ENCODE data around the gene SLC22A1.

The SLC22A1 gene

GRCh38 chr6:160121558-160121957 is at the start of gene SLC22A1:
Gene SLC22A1, plus strand, starts transcription at chr6:160121815. Its CDS starts 121 bp downstream, at chr6:160121936.
- Mint-ChIP-seq H3K4me1 (ENCODE audit: low read depth) (no peaks in the 10 kb centered on the region), H3K27ac (no peak within 1 kb of the TSS), H3K9me3 (peaks cover 4% of the 10 kb centered on the region), H3K36me3 (ENCODE audit: low read depth) (peaks cover 23% of the 10 kb centered on the region), H3K4me3 (no peak within 1 kb of the TSS), H3K27me3 (no peaks in the 10 kb centered on the region)

DNA sequence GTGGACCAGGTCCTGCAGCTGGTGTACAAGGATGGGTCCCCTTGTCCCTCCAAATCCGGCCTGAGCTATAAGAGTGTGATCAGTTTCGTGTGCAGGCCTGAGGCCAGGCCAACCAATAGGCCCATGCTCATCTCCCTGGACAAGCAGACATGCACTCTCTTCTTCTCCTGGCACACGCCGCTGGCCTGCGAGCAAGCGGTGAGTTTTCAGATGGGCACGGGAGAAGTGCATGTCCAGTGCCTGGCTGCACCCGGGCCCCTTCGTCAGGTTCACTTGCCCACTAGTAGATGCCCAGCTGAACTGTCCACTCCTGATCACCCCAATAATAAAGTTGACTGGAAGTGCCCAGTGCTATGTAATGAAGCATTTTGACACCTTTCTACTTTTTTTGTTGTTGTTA is 48.3 kb upstream of the SLC22A1 start:
- H3K36me3 Mint-ChIP-seq (ENCODE audit: low read depth) = peaks cover 88% of the 10 kb centered on the region
- H3K4me3 Mint-ChIP-seq = no peak overlapping the region
- H3K27me3 Mint-ChIP-seq = no peaks in the 10 kb centered on the region
- peaks cover 23% of the 10 kb centered on the region for H3K4me1 Mint-ChIP-seq (ENCODE audit: low read depth)
- H3K9me3 Mint-ChIP-seq = no peaks in the 10 kb centered on the region
- peak overlapping the region; percentile 14 for H3K27ac Mint-ChIP-seq

- Mint-ChIP-seq H3K9me3 (no peaks in the 10 kb centered on the region), H3K4me3 (no peak overlapping the region), H3K27ac (no peak overlapping the region), H3K27me3 (no peaks in the 10 kb centered on the region), H3K4me1 (ENCODE audit: low read depth) (no peaks in the 10 kb centered on the region), H3K36me3 (ENCODE audit: low read depth) (peaks cover 85% of the 10 kb centered on the region)
Measured at GRCh38 chr6:160076009-160076408, 45.6 kb upstream of the SLC22A1 start.

DNA sequence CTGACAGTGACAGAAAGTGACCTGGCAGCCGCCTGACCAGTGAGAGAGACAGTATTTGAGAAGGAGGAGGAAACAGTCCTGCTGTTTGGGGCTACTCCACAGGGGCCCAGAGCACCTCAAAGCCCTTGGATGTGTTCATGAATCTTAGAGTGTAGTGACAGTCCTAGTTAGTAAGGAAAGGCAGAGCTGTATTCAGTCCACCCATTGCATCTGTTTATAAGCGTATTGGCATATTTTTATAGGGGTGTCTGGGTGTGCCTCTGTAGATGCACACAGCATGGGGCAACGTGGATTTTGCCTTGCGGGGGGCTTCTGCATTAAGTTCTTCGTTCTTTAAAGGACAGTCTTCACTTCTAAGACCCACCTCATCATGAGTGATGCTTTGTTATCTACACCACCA is 44.6 kb upstream of the SLC22A1 start:
- Mint-ChIP-seq H3K27me3 (no peaks in the 10 kb centered on the region), H3K4me1 (ENCODE audit: low read depth) (no peaks in the 10 kb centered on the region), H3K27ac (no peak overlapping the region), H3K4me3 (no peak overlapping the region), H3K9me3 (no peaks in the 10 kb centered on the region), H3K36me3 (ENCODE audit: low read depth) (peaks cover 84% of the 10 kb centered on the region)

GRCh38 chr6:160077526-160077925 is 44.1 kb upstream of the SLC22A1 start:
- Mint-ChIP-seq H3K36me3 (ENCODE audit: low read depth) (peaks cover 82% of the 10 kb centered on the region), H3K4me3 (no peak overlapping the region), H3K4me1 (ENCODE audit: low read depth) (no peaks in the 10 kb centered on the region), H3K27me3 (no peaks in the 10 kb centered on the region), H3K9me3 (no peaks in the 10 kb centered on the region), H3K27ac (no peak overlapping the region)

DNA sequence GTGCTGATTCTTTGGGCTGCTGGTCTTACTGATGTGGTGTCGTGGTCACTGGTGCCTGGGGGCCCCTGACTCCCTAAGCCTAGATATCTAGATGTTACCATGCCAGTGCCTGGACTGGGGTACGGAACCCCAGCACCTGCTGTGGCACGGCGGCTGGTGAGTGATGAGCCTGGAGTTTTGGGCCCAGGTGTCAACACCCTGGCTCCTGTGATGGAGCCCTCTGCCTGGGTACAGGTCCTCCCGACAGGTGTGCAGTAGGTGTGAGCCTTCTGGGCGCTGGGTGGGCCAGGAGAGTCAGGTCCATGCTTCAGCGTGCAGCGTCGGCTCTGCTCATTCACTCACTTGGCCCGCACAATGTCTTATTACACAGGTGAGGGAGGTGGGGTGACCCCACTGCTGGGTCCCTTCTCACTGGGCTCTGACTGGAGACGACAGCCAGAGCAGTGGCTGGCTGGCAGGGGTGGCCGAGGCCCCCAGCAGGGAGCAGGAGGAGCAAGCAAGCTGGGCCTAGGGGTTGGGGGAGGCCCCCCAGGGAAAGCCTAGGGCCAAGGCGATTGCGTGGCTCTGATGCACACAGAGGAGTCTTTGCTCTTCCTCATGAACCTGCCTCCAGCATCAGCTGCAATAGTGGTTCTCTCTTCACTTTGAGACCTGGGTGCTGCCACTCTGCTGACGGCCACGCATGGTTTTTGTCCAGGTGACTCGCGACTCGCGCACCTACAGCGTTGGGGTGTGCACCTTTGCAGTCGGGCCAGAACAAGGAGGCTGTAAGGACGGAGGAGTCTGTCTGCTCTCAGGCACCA is 42.5 kb upstream of the SLC22A1 start:
- peaks cover 81% of the 10 kb centered on the region for H3K36me3 Mint-ChIP-seq (ENCODE audit: low read depth)
- peaks cover 5% of the 10 kb centered on the region for H3K4me1 Mint-ChIP-seq (ENCODE audit: low read depth)
- no peaks in the 10 kb centered on the region for H3K9me3 Mint-ChIP-seq
- H3K27ac Mint-ChIP-seq = no peak overlapping the region
- no peak overlapping the region for H3K4me3 Mint-ChIP-seq
- no peaks in the 10 kb centered on the region for H3K27me3 Mint-ChIP-seq

GRCh38 chr6:160079686-160080043 is 42.0 kb upstream of the SLC22A1 start:
- Mint-ChIP-seq H3K4me1 (ENCODE audit: low read depth) (peaks cover 7% of the 10 kb centered on the region), H3K27ac (no peak overlapping the region), H3K27me3 (no peaks in the 10 kb centered on the region), H3K4me3 (no peak overlapping the region), H3K9me3 (no peaks in the 10 kb centered on the region), H3K36me3 (ENCODE audit: low read depth) (peaks cover 79% of the 10 kb centered on the region)

DNA sequence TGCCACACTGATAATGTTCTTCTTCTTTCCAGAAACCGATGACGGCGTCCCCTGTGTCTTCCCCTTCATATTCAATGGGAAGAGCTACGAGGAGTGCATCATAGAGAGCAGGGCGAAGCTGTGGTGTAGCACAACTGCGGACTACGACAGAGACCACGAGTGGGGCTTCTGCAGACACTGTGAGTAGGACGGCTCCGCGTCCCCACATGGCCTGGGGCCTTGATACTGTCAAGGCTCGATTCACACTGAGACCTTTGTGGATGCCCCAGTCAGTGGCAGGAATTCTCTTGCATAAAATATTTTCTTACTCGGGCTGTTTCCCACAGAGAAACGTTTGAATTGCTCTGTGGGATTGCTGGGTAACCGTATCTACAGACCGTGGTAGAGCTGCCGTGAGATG is 41.5 kb upstream of the SLC22A1 start:
- H3K36me3 Mint-ChIP-seq (ENCODE audit: low read depth) = peaks cover 79% of the 10 kb centered on the region
- no peak overlapping the region for H3K4me3 Mint-ChIP-seq
- H3K9me3 Mint-ChIP-seq = no peaks in the 10 kb centered on the region
- peaks cover 9% of the 10 kb centered on the region for H3K4me1 Mint-ChIP-seq (ENCODE audit: low read depth)
- H3K27me3 Mint-ChIP-seq = no peaks in the 10 kb centered on the region
- H3K27ac Mint-ChIP-seq = no peak overlapping the region

- H3K27me3 Mint-ChIP-seq = no peaks in the 10 kb centered on the region
- H3K36me3 Mint-ChIP-seq (ENCODE audit: low read depth) = peaks cover 86% of the 10 kb centered on the region
- no peak overlapping the region for H3K4me3 Mint-ChIP-seq
- H3K4me1 Mint-ChIP-seq (ENCODE audit: low read depth) = peaks cover 21% of the 10 kb centered on the region
- H3K9me3 Mint-ChIP-seq = no peaks in the 10 kb centered on the region
- peak overlapping the region; percentile 2 for H3K27ac Mint-ChIP-seq
Measured at GRCh38 chr6:160081398-160081797, 40.2 kb upstream of the SLC22A1 start.

DNA sequence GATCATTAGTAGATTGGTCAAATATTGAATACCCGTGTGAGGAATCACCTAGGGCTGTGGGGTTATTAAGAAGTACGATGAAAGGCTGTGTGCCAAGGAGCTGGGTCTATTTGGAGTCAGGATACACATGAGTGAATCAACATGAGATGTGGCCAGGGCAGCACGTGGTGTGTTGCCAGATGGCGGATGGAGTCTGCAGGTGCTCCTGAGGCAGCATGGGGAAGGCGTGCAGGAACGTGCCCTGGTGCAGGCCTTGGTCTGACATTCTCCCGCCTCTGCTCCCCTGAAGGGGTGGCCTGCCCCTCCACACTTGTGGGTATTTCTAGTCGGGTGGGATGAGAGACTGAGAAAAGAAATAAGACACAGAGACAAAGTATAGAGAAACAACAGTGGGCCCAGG is 39.0 kb upstream of the SLC22A1 start:
- no peak overlapping the region for H3K27ac Mint-ChIP-seq
- no peak overlapping the region for H3K4me3 Mint-ChIP-seq
- H3K9me3 Mint-ChIP-seq = no peaks in the 10 kb centered on the region
- H3K27me3 Mint-ChIP-seq = no peaks in the 10 kb centered on the region
- peaks cover 30% of the 10 kb centered on the region for H3K4me1 Mint-ChIP-seq (ENCODE audit: low read depth)
- H3K36me3 Mint-ChIP-seq (ENCODE audit: low read depth) = peaks cover 85% of the 10 kb centered on the region

GRCh38 chr6:160084198-160084776 is 37.3 kb upstream of the SLC22A1 start:
- no peaks in the 10 kb centered on the region for H3K27me3 Mint-ChIP-seq
- H3K36me3 Mint-ChIP-seq (ENCODE audit: low read depth) = peaks cover 84% of the 10 kb centered on the region
- peaks cover 30% of the 10 kb centered on the region for H3K4me1 Mint-ChIP-seq (ENCODE audit: low read depth)
- no peaks in the 10 kb centered on the region for H3K9me3 Mint-ChIP-seq
- no peak overlapping the region for H3K27ac Mint-ChIP-seq
- H3K4me3 Mint-ChIP-seq = no peak overlapping the region

DNA sequence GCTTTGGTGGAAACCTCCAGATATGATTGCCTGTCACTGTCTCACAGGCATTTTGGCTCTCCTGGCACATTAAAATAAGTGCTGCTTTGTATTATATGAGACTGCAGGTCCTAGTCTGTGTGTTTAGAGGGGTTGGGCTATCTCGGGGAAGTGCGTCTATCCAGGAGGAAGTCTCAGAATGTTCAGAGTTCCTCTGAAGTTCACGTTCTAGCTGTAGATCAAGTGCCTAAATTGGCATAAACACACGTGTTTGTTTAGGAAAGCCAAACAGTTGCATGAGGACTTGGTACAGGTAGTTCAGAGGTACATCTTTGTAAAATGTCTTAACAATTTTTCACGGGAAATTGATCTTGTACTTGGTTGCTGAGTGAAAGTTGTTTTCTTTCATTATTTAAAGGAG is 36.4 kb upstream of the SLC22A1 start:
- no peaks in the 10 kb centered on the region for H3K9me3 Mint-ChIP-seq
- H3K27me3 Mint-ChIP-seq = no peaks in the 10 kb centered on the region
- H3K4me1 Mint-ChIP-seq (ENCODE audit: low read depth) = peaks cover 30% of the 10 kb centered on the region
- H3K27ac Mint-ChIP-seq = peak overlapping the region; percentile 43
- peaks cover 84% of the 10 kb centered on the region for H3K36me3 Mint-ChIP-seq (ENCODE audit: low read depth)
- no peak overlapping the region for H3K4me3 Mint-ChIP-seq

DNA sequence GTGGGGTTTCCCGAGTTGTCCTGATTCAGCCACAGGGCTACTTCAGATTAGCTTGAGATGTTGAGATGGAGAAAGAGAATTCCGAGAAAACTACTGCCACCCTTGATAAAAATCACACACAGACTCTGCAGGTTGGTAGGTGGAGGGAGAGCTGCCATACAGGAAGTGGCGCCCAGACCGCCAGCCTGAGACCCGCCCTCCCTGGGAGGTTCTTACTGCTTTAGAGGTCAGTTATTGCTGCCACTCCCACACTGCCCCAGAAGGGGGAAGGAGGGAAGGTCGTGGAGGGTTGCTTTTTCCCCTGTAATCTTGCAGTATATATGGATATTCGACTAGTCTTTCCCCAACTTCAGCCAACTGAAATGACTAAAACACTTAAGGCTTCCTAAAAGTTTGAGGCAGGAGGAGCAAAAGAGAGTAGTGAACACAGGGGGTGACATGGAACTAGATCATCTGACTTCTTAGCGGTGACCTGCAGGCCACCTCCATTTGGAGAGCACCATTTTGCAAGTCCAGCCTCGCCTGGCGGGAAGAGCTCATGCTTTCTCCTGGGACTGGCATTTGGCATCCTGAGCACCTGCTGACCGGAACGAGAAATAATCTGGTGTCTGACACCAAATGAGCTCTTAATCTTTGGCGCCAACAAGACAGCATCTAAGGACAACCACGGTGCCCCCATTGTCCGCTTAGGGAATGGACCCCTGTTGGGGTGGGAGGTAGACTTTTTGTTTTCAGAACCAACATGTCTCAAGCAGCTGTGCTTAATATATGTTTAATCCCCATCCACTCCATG is 35.7 kb upstream of the SLC22A1 start:
- H3K27ac Mint-ChIP-seq = peak overlapping the region; percentile 43
- no peaks in the 10 kb centered on the region for H3K9me3 Mint-ChIP-seq
- peaks cover 83% of the 10 kb centered on the region for H3K36me3 Mint-ChIP-seq (ENCODE audit: low read depth)
- H3K4me1 Mint-ChIP-seq (ENCODE audit: low read depth) = peaks cover 30% of the 10 kb centered on the region
- no peaks in the 10 kb centered on the region for H3K27me3 Mint-ChIP-seq
- H3K4me3 Mint-ChIP-seq = no peak overlapping the region

DNA sequence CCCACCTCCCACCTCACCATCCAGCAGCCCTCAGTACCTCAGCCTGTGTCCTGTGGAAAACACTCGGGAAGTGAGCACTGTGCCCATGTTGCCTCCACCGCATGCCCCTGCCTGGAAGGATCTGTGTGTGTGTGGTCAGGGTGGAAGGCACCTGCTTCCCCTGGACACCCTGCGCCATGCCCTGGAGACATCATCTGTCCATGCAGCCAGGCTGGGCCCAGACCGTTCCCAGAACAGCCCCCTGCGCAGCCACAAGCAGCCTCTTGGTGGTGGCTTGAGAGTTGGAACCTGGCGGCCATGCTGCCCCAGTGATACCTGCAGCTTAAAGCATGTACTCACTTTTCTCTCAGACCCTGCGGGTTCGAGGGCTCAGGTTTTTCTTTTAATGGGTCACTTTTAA is 34.9 kb upstream of the SLC22A1 start:
- Mint-ChIP-seq H3K4me1 (ENCODE audit: low read depth) (peaks cover 30% of the 10 kb centered on the region), H3K9me3 (no peaks in the 10 kb centered on the region), H3K27ac (no peak overlapping the region), H3K27me3 (no peaks in the 10 kb centered on the region), H3K36me3 (ENCODE audit: low read depth) (peaks cover 80% of the 10 kb centered on the region), H3K4me3 (no peak overlapping the region)

DNA sequence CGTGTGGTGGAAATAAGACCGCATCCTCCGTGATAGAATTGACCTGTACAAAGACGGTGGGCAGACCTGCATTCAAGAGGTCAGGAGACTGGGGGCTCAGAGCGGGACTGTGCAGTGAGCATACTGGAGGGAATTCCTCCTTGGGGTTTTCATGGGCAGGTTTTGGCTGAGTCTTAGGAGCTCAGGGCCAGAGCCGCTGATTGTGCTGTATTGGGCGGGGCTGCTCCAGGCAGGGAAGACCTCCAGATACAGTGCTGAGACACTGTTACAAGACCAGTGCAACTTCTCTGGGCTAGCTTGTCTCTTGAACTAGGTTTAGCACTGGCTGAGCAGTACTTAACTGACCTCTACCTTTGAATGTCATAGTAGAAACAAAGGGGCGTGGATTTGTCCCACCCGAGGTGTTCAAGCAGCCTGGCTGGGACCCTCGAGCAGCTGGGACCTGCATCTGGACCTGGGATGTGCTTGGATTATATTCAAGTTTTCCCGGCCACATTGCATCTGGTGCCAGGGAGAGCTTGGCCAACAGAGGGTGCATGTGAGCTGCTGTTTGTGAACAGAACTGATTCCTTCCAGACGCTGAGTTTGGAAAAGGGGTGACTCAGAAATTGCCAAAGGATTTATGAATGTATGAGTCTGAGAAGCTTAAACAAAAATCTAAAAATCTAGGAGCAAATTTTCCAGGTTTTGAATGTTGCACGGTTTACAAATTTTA is 33.4 kb upstream of the SLC22A1 start:
- Mint-ChIP-seq H3K9me3 (no peaks in the 10 kb centered on the region), H3K4me1 (ENCODE audit: low read depth) (peaks cover 30% of the 10 kb centered on the region), H3K27me3 (no peaks in the 10 kb centered on the region), H3K4me3 (no peak overlapping the region), H3K27ac (peak overlapping the region; percentile 21), H3K36me3 (ENCODE audit: low read depth) (peaks cover 80% of the 10 kb centered on the region)
